GM12878 (cell line): Measurements from ENCODE around the gene PTGS1. TPM values are rescaled to one million over a fixed set of nuclear protein-coding genes. Genes with fewer than 3 reads are reported as not detected.

Source experiments
- ATAC-seq: fragments of 200-7000 bp; cut with Tn5 transposase; 3 replicates; pipeline ENCODE4 v1.9.1; 2020; ENCODE audit warnings: mild to moderate bottlenecking, moderate library complexity
- BruUV-seq: library from RNA; stranded (reverse); fragments of 400-500 nt; replicated peaks from 2 replicates; lab custom pipeline; 2021; lab: Mats Ljungman, UMichigan
- CTCF ChIA-PET: fragments of 300-600 bp; sonication (Branson Sonifier 250); formaldehyde crosslinking; extraction: SDS; loops from one replicate; lab custom pipeline; 2021; ENCODE audit warnings: inconsistent platforms; lab: Yijun Ruan, JAX
- POLR2A ChIA-PET: fragments of 350-600 bp; formaldehyde crosslinking; extraction: SDS; loops from one replicate; lab custom pipeline; 2021; ENCODE audit warnings: inconsistent platforms; lab: Charles Lee
- RAD21 ChIA-PET: fragments of 300-600 bp; sonication (Branson Sonifier 250); formaldehyde crosslinking; loops from one replicate; lab custom pipeline; 2023; ENCODE audit warnings: antibody characterized with exemption; ENCODE audit not compliant: unreplicated experiment; lab: Charles Lee
- SMC1A ChIA-PET: fragments of 300-600 bp; sonication (Branson Sonifier 250); formaldehyde crosslinking; loops from one replicate; lab custom pipeline; 2023; ENCODE audit not compliant: unreplicated experiment, uncharacterized antibody; lab: Charles Lee
- DNase-seq: peaks from one replicate; pipeline ENCODE4 v3.0.0-alpha.2; 2011; ENCODE audit warnings: low read depth, low spot score
- FAIRE-seq: peaks from 3 replicates; lab custom pipeline; 2011; peaks lifted over from hg19 to GRCh38; lab: Jason Lieb, UNC
- H2AFZ ChIP-seq: 2 replicates; pipeline ENCODE4 v1.6.0; 2011; ENCODE audit warnings: low read depth, low read length, control low read depth; ENCODE audit not compliant: control insufficient read depth
- H3K27ac ChIP-seq: 2 replicates; pipeline ENCODE4 v1.5.1; 2011; ENCODE audit warnings: control low read depth; ENCODE audit not compliant: control insufficient read depth, insufficient read depth
- H3K27me3 ChIP-seq, 2 experiments: replicated peaks in 1 of 2; 2 replicates each; pipeline versions ENCODE4 v1.6.0 to v1.6.1; 2011; ENCODE audit warnings: low read length in 1 of 2; ENCODE audit not compliant: control insufficient read depth in 2 of 2, insufficient read depth in 2 of 2
- H3K36me3 ChIP-seq, 2 experiments: 2 replicates each; pipeline ENCODE4 v1.5.1; 2011; ENCODE audit warnings: low read length in 1 of 2; ENCODE audit not compliant: control insufficient read depth in 2 of 2, insufficient read depth in 2 of 2
- H3K4me1 ChIP-seq: 2 replicates; pipeline ENCODE4 v1.6.1; 2011; ENCODE audit warnings: mild to moderate bottlenecking, low read length, moderate library complexity, mixed read lengths; ENCODE audit not compliant: control insufficient read depth, insufficient read depth
- H3K4me2 ChIP-seq: 2 replicates; pipeline ENCODE4 v1.6.0; 2011; ENCODE audit warnings: control low read depth; ENCODE audit not compliant: control insufficient read depth, insufficient read depth
- H3K4me3 ChIP-seq: fragments of 200-600 bp; sonication (generic); 2 replicates; pipeline ENCODE4 v1.5.1; 2016
- H3K79me2 ChIP-seq: 2 replicates; pipeline ENCODE4 v1.6.0; 2011; ENCODE audit warnings: low read length; ENCODE audit not compliant: control insufficient read depth, insufficient read depth
- H3K9ac ChIP-seq: 2 replicates; pipeline ENCODE4 v1.8.0; 2011; ENCODE audit warnings: low read length, control low read depth, mixed read lengths; ENCODE audit not compliant: control insufficient read depth, insufficient read depth
- H3K9me3 ChIP-seq: replicated peaks from 3 replicates; pipeline ENCODE4 v1.5.1; 2011; ENCODE audit warnings: mild to moderate bottlenecking, low read length; ENCODE audit not compliant: control insufficient read depth, insufficient read depth
- H4K20me1 ChIP-seq: 2 replicates; pipeline ENCODE4 v1.6.0; 2011; ENCODE audit not compliant: control insufficient read depth, insufficient read depth
- NRF1 ChIP-seq: conservative IDR thresholded peaks from 2 replicates; pipeline ENCODE4 v1.6.1; 2011; ENCODE audit warnings: mild to moderate bottlenecking, low read depth, low read length, improper control_type of control experiment
- WGBS: methylation state at CpG from one replicate; pipeline ENCODE4 v1.1.6; 2016; ENCODE audit warnings: low lambda C conversion rate; ENCODE audit not compliant: insufficient replicate concordance, insufficient coverage; ENCODE audit errors: missing lambda C conversion rate; 5-methylcytosine and 5-hydroxymethylcytosine counted together
- in situ Hi-C: fragments of 300-500 bp; cut with MboI; formaldehyde crosslinking; loops from 9 replicates; pipeline ENCODE4 v1.14.3; 2018; ENCODE audit warnings: mixed read lengths
- intact Hi-C: fragments of 100-400 bp; cut with micrococcal nuclease; formaldehyde crosslinking; loops from one replicate; pipeline ENCODE4 v1.14.2; 2022; ENCODE audit not compliant: unreplicated experiment
- polyA plus RNA-seq, 11 experiments: library from polyadenylated mRNA; depleted of rRNA in 4 of 11; unstranded in 6 of 11; stranded (reverse) in 5 of 11; fragments of >200 nt; fragmentation: Nextera tagmentation in 4 of 11; fragmentation: Illumina TruSeq in 1 of 11; extraction: Ambion mirVana in 4 of 11; extraction: Trizol in 1 of 11; gene quantifications; 1 replicate in 1 of 11; 2 replicates in 10 of 11; pipeline versions ENCODE4 v1.2.1 to v1.2.3, GENCODE V29; 2011 to 2016; ENCODE audit warnings: inconsistent platforms in 2 of 11, missing spikeins in 2 of 11, low read depth in 1 of 11
- total RNA-seq, 4 experiments: library from RNA; depleted of rRNA in 3 of 4; stranded (reverse); fragments of >200 nt in 3 of 4; fragmentation: Illumina TruSeq in 1 of 4; extraction: Trizol in 1 of 4; gene quantifications; 2 replicates each; pipeline versions ENCODE4 v1.2.1 to v1.2.3, GENCODE V29; 2013 to 2021
- TF ChIP-seq, protein P1 (sequence below): fragments of 450-650 bp; IDR thresholded peaks from 2 replicates; pipeline ENCODE4 v1.6.1; 2017; ENCODE audit warnings: mild to moderate bottlenecking, moderate library complexity

The PTGS1 gene
- total and polyA plus RNA-seq, 10 of the 15 experiments (the other 5 are each of a cell fraction or from before 2014, with no cell fraction given) = 0.16 to 2.8 (median 0.96) TPM

DNA sequence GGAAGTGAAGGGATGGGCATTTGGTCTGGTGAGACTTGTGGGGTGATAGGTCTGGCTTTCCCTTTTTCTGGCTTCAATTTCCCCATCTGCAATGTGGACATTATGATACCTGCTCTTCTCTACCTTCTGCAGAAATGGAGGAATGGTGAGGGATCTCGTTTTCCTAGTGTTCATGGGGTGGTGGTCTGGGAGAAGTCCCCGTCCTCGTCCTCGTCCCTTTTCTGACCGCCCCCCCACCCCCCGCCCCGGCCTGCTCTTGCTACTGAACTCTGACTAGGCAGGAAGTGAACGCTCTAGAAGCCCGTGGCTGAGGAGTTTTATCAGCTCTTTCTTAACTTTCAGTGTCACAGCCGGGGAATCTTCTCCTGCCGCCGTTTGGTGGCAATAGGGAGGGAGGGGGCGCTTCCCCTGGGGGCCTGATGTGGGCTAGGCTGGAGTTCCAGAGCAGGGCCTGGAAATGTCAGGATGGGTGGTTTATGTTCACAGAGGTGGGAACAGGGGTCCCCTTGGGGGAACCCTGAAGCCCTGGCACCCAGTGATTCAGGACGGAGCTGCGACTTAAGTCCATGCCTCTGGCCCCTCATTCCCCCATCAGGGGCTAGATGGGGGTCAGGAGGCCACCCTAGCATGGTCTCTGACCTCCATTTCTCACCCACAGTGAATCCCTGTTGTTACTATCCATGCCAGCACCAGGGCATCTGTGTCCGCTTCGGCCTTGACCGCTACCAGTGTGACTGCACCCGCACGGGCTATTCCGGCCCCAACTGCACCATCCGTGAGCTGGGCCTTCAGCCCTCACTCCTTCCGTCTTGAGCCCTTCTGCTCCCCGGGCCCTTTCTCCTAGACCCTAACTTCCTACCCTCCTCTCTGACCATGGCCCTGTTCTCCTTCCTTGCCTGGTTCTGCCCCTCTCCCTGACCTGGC is 6.7 kb downstream of the PTGS1 start:
- H3K36me3 ChIP-seq = no peaks in the 10 kb centered on the region; a peak in 1 of 4 replicates
- CTCF ChIA-PET = interaction anchor here (0.6 kb wide), 1 partner anchor 429 kb away, joined by 3 read pairs; no protein-coding TSS in a partner anchor
- FAIRE-seq (no peak), DNase-seq (no peak), ATAC-seq (no peak)
- BruUV-seq = no TSS peak
- no peak overlapping the region for H2AFZ ChIP-seq
- H3K9me3 ChIP-seq = peaks cover 7% of the 10 kb centered on the region; the same call in 2 of the 3 replicates
- H3K4me2 ChIP-seq = no peak overlapping the region
- intact Hi-C loops = no loop called here
- H3K79me2 ChIP-seq = no peaks in the 10 kb centered on the region
- SMC1A ChIA-PET = no interaction called here
- H3K4me1 ChIP-seq = peaks cover 4% of the 10 kb centered on the region
- H3K27me3 ChIP-seq = no peaks in the 10 kb centered on the region
- no peaks in the 10 kb centered on the region for H4K20me1 ChIP-seq
- no peak overlapping the region for H3K27ac ChIP-seq
- POLR2A ChIA-PET = no interaction called here
- no peak overlapping the region for H3K4me3 ChIP-seq
- no peak for TF ChIP-seq NRF1
- TF ChIP-seq, protein P1, sequence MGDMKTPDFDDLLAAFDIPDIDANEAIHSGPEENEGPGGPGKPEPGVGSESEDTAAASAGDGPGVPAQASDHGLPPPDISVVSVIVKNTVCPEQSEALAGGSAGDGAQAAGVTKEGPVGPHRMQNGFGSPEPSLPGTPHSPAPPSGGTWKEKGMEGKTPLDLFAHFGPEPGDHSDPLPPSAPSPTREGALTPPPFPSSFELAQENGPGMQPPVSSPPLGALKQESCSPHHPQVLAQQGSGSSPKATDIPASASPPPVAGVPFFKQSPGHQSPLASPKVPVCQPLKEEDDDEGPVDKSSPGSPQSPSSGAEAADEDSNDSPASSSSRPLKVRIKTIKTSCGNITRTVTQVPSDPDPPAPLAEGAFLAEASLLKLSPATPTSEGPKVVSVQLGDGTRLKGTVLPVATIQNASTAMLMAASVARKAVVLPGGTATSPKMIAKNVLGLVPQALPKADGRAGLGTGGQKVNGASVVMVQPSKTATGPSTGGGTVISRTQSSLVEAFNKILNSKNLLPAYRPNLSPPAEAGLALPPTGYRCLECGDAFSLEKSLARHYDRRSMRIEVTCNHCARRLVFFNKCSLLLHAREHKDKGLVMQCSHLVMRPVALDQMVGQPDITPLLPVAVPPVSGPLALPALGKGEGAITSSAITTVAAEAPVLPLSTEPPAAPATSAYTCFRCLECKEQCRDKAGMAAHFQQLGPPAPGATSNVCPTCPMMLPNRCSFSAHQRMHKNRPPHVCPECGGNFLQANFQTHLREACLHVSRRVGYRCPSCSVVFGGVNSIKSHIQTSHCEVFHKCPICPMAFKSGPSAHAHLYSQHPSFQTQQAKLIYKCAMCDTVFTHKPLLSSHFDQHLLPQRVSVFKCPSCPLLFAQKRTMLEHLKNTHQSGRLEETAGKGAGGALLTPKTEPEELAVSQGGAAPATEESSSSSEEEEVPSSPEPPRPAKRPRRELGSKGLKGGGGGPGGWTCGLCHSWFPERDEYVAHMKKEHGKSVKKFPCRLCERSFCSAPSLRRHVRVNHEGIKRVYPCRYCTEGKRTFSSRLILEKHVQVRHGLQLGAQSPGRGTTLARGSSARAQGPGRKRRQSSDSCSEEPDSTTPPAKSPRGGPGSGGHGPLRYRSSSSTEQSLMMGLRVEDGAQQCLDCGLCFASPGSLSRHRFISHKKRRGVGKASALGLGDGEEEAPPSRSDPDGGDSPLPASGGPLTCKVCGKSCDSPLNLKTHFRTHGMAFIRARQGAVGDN = no peak
- TF ChIP-seq, all 136 proteins: peak for 0
- in situ Hi-C loops = no loop called here
- 41% methylated on average over 24 of the region's 24 CpGs for WGBS
- RAD21 ChIA-PET = no interaction called here
- no peak overlapping the region for H3K9ac ChIP-seq
